HG03095 (cell line): Measurements from ENCODE around the gene TAOK2.
"Not testable (repeated sequence)": the region's sequence is repeated elsewhere in the genome, so short reads cannot be mapped to it uniquely, and the experiment has no call there.

Experiments
- ATAC-seq: cut with Tn5 transposase; IDR thresholded peaks from one replicate; pipeline ENCODE4 v1.9.1; 2021; ENCODE audit warnings: moderate library complexity; ENCODE audit not compliant: unreplicated experiment

The TAOK2 gene

GRCh38 chr16:29973384-29974246, at the start of gene TAOK2:
Gene TAOK2 (plus strand): TSS chr16:29973868. CDS start chr16:29977773, 3,905 bp downstream.
- ATAC-seq, result peak; percentile 79

GRCh38 chr16:29925105-29925756, 48.4 kb upstream of the TAOK2 start:
- no peak for ATAC-seq

GRCh38 chr16:29925781-29926710, 47.6 kb upstream of the TAOK2 start, which contains the start of gene KCTD13:
Gene KCTD13 (minus strand): TSS chr16:29926226. CDS start chr16:29926033, 193 bp downstream.
- ATAC-seq, result peak; percentile 76

GRCh38 chr16:29926711-29927052, 47.0 kb upstream of the TAOK2 start:
- no peak for ATAC-seq

GRCh38 chr16:29927070-29927905, 46.4 kb upstream of the TAOK2 start:
- no peak for ATAC-seq

- not testable (repeated sequence) for ATAC-seq
Measured at GRCh38 chr16:29931750-29932149, 41.9 kb upstream of the TAOK2 start.

GRCh38 chr16:29940656-29941055, 33.0 kb upstream of the TAOK2 start:
- ATAC-seq, result no peak

- no peak for ATAC-seq
Measured at GRCh38 chr16:29943846-29944799, 29.5 kb upstream of the TAOK2 start.

- ATAC-seq, result no peak
Measured at GRCh38 chr16:29947897-29948296, 25.8 kb upstream of the TAOK2 start.

- no peak for ATAC-seq
Measured at GRCh38 chr16:29950806-29951461, 22.7 kb upstream of the TAOK2 start.

- no peak for ATAC-seq
Measured at GRCh38 chr16:29951625-29952365, 21.9 kb upstream of the TAOK2 start.

GRCh38 chr16:29958756-29959155, 14.9 kb upstream of the TAOK2 start:
- no peak for ATAC-seq

- ATAC-seq, result no peak
Measured at GRCh38 chr16:29959293-29959692, 14.4 kb upstream of the TAOK2 start.

GRCh38 chr16:29959821-29960220, 13.8 kb upstream of the TAOK2 start:
- ATAC-seq, result not testable (repeated sequence)

- ATAC-seq, result no peak
Measured at GRCh38 chr16:29961127-29961478, 12.6 kb upstream of the TAOK2 start.

- ATAC-seq, result peak; percentile 81
Measured at GRCh38 chr16:29961479-29962343, 12.0 kb upstream of the TAOK2 start, which contains the start of gene TMEM219. Gene TMEM219 (plus strand): TSS chr16:29962079. CDS start chr16:29963144, 1,065 bp downstream.
